Measurements from ENCODE around the gene NUDT22.

NUDT22 gene

GRCh38 chr11:64209563-64209843 lies 16.6 kb upstream of the NUDT22 start:
- H3K27me3 ChIP-seq = no peaks in the 10 kb centered on the region
- peaks cover 0 to 51% (median 9%) of the 10 kb centered on the region in 3 donors for H3K36me3 ChIP-seq
- intact Hi-C loops (cut with DNase I; ENCODE audit: low total_unique reads) = loop anchor here (5.0 kb wide), 1 partner anchor 58 kb away; no protein-coding TSS in a partner anchor
- no peaks in the 10 kb centered on the region for H3K9me3 ChIP-seq
- no peak overlapping the region for H3K4me3 ChIP-seq
- no peak for TF ChIP-seq CTCF (IDR thresholded peaks at IDR 0.05)
- peaks cover 0 to 4% (median 0%) of the 10 kb centered on the region in 4 donors for H3K4me1 ChIP-seq
- H3K27ac ChIP-seq = no peak overlapping the region
- peak in 1 of 2 donors; percentile 21 for DNase-seq

GRCh38 chr11:64210301-64211020 lies 15.6 kb upstream of the NUDT22 start:
- H3K27me3 ChIP-seq = no peaks in the 10 kb centered on the region
- H3K27ac ChIP-seq = no peak overlapping the region
- no peaks in the 10 kb centered on the region for H3K9me3 ChIP-seq
- no peak for TF ChIP-seq CTCF (IDR thresholded peaks at IDR 0.05)
- H3K36me3 ChIP-seq = peaks cover 0 to 45% (median 7%) of the 10 kb centered on the region in 3 donors
- no peak for DNase-seq
- H3K4me3 ChIP-seq = no peak overlapping the region
- H3K4me1 ChIP-seq = no peaks in the 10 kb centered on the region
- intact Hi-C loops (cut with DNase I; ENCODE audit: low total_unique reads) = no loop called here

- H3K9me3 ChIP-seq = no peaks in the 10 kb centered on the region
- no peaks in the 10 kb centered on the region for H3K27me3 ChIP-seq
- intact Hi-C loops (cut with DNase I; ENCODE audit: low total_unique reads) = no loop called here
- peaks cover 0 to 38% (median 0%) of the 10 kb centered on the region in 3 donors for H3K36me3 ChIP-seq
- H3K4me1 ChIP-seq = no peaks in the 10 kb centered on the region
- no peak for DNase-seq
- no peak for TF ChIP-seq CTCF (IDR thresholded peaks at IDR 0.05)
- no peak overlapping the region for H3K27ac ChIP-seq
- no peak overlapping the region for H3K4me3 ChIP-seq
Observed at GRCh38 chr11:64211181-64211872, 14.7 kb upstream of the NUDT22 start.

- H3K27ac ChIP-seq = no peak overlapping the region
- H3K4me3 ChIP-seq = no peak overlapping the region
- H3K27me3 ChIP-seq = no peaks in the 10 kb centered on the region
- intact Hi-C loops (cut with DNase I; ENCODE audit: low total_unique reads) = no loop called here
- H3K9me3 ChIP-seq = no peaks in the 10 kb centered on the region
- DNase-seq = no peak
- no peaks in the 10 kb centered on the region for H3K4me1 ChIP-seq
- TF ChIP-seq CTCF (IDR thresholded peaks at IDR 0.05) = no peak
- peaks cover 0 to 21% (median 0%) of the 10 kb centered on the region in 3 donors for H3K36me3 ChIP-seq
Observed at GRCh38 chr11:64216879-64217278, 9.2 kb upstream of the NUDT22 start.

- no peak overlapping the region for H3K27ac ChIP-seq
Observed at GRCh38 chr11:64218628-64219353, 7.3 kb upstream of the NUDT22 start.

More at GRCh38 chr11:64218628-64219353, 7.3 kb upstream of the NUDT22 start:
- no peak for TF ChIP-seq CTCF (IDR thresholded peaks at IDR 0.05)
- DNase-seq = no peak
- Histone ChIP-seq H3K27me3 (no peaks in the 10 kb centered on the region), H3K4me1 (no peaks in the 10 kb centered on the region), H3K9me3 (no peaks in the 10 kb centered on the region), H3K4me3 (no peak overlapping the region), H3K36me3 (peaks cover 0 to 22% (median 8%) of the 10 kb centered on the region in 3 donors)
- intact Hi-C loops (cut with DNase I; ENCODE audit: low total_unique reads) = no loop called here

All from tibial artery (tissue), 4 donors.